ENCODE measurements around the gene METTL24.

- no peak for TF ChIP-seq CTCF (CRISPR knock-in tag; IDR thresholded peaks at IDR 0.05)
- no peak for TF ChIP-seq TBP (CRISPR knock-in tag; IDR thresholded peaks at IDR 0.05)
- TF ChIP-seq ZFX (CRISPR knock-in tag; IDR thresholded peaks at IDR 0.05; ENCODE audit: low read depth): no peak
- no peak for TF ChIP-seq ZNF512 (CRISPR knock-in tag; IDR thresholded peaks at IDR 0.05)
- no peak for TF ChIP-seq ELF1 (CRISPR knock-in tag; IDR thresholded peaks at IDR 0.05)
- TF ChIP-seq POLR2A (IDR thresholded peaks at IDR 0.05; ENCODE audit: insufficient read depth in 1 of 2, low read depth in 2 of 2, low read length in 2 of 2): no peak
- TF ChIP-seq SKIL (CRISPR knock-in tag; IDR thresholded peaks at IDR 0.05; ENCODE audit: borderline replicate concordance): no peak
- no peak for TF ChIP-seq BCL3 (CRISPR knock-in tag; IDR thresholded peaks at IDR 0.05)
- no peak for TF ChIP-seq ZNF678 (CRISPR knock-in tag; IDR thresholded peaks at IDR 0.05)
- no peak for TF ChIP-seq GATAD2A (CRISPR knock-in tag; IDR thresholded peaks at IDR 0.05)
- TF ChIP-seq SMC3 (IDR thresholded peaks at IDR 0.05; ENCODE audit: low read length): no peak
- TF ChIP-seq ZNF652 (CRISPR knock-in tag; IDR thresholded peaks at IDR 0.05; ENCODE audit: borderline replicate concordance, low read depth): no peak
Observed at GRCh38 chr6:110341067-110341466, 17.1 kb downstream of the METTL24 start.

Measured in HepG2 (cell line).